Middle frontal gyrus (tissue), 1 donor: ENCODE data around the gene CCDC122.
"Not testable (repeated sequence)": the region's sequence is repeated elsewhere in the genome, so short reads cannot be mapped to it uniquely, and the experiment has no call there.

Experiments
- DNase-seq: peaks from one replicate; pipeline ENCODE4 v3.0.0-alpha.2; 2015; ENCODE audit warnings: low spot score; ENCODE audit errors: extremely low spot score

The CCDC122 gene

DNA sequence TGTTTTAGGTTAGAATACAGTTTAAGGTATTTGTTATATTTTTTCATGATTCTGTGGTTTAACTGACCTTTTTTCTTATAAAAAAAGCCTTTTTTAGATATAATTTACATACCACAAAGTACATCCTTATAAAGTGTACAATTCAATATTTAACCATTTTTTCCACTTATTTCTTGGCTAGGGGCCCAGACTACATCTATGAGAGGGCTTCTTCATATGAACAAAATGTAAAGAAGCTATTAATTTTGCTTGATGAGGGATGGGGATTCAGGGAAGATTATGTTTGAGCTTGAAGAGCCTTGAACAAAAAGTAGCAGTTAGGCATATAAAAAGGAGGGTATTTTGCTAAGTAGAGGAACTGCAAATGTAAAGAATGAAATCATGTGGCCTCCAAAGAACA is 2.2 kb downstream of the CCDC122 start:
- DNase-seq = no peak

DNA sequence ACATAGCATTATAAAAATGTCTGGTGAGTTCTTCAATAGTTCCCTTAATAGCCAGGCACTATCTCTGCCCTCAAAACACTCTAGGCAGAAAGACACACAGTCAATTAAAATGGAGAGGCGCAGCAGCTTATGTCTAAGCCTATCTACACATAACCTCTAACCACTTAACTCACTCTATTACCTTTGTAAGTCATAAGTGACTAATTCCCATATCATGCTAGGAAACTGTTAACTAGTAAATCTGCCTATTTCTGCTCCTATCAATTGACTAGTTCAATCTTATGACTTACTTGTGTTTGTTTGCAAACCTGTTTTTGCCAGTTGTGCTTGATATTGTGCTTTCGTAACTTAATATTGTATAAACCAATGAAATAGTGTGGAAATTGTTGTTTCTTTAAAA is 3.2 kb downstream of the CCDC122 start:
- no peak for DNase-seq

DNA sequence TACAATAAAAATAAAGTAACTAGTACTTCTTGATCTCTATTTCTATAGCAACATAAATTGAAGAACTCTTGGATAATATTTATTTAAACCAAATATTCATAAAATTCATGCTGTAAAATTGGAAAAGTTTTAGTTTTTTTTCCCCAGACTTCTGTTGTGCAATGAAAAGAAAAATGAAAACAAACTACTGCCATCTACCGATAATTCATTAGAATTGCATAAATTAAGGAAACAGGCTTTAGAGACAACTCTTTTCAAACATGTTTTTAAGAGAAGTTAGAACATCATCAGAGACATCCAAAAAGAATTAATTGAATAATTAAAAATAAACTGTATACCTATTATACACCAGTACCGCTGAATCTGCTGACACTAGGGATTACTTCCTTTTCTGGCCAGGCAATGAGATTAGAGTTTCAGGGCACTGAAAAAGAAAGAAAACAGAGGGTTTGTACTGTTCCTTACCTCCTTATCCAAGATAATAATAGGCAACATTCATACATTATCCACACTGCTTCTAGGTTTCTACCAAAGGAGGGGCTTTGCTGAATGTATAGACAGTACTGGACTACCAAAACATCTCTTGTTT is 4.9 kb downstream of the CCDC122 start:
- DNase-seq = no peak

DNA sequence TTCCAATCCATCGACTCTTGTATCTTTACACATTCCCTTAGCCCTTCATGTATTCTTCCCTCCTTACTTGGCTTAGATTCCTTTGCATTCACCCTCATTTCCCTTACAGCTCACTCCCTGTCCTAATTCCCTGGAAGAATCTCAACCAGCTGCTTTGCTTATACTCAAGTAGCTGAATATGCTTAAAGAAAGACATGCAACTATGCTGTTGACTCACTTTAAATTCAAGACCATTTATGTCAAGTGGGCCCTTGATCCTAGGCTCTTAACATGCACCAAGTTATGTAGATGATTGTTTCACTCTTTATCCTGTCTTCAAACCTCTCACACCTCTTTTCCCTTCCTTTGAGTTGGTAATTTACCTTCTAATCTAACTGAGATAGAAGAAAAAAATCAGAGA is 7.4 kb downstream of the CCDC122 start:
- no peak for DNase-seq

DNA sequence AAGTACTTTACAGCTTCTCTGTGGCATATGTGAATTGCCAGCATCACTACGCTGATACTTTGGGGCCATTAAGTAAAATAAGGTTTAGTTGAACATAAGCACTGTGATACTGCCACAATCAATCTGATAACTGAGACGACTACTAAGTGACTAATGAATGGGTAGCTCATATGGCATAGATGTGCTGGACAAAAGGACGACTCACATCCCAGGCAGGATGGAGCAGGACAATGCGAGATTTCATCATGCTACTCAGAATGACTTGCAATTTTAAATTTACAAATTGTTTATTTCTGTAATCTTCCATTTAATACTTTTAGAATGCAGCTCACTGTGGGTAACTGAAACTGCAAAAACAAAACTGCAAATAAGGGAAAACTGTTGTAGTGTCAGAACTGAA is 13.6 kb downstream of the CCDC122 start:
- DNase-seq = no peak

DNA sequence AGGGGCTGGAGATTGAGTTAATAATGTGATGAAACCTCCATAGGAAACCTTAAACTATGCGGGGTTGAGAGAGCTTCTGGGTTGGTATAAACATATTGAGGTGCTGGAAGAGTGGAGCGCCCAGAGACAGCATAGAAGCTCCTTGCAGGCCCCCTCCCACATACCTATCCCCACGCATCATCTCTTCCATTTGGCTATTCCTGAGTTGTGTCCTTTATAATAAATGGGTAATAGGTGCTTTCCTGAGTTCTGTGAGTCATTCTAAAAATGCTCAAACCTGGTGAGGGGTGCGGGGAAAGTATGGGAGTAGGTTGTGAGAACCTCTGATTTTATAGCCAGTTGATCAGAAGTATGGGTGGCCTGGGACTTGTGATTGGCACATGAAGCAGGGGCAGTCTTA is 14.6 kb downstream of the CCDC122 start:
- DNase-seq = no peak

DNA sequence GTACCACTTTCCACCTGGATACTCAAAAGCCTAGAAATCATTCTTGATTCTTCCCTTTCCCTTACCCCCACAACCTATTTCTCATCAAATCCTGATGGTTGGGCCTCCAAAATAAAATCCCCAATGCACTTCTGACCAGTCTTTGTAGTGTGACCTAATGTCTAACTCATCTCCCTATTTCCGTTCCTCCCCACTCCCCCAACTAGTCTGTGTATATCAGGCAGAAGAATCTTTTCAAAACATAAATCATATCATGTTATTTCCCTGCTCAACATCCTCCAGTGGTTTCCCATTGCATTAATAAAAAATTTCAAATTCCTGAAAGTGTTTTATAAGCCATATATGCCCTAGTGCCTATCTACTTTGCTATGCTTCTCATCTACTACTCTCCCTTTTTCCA is 17.7 kb downstream of the CCDC122 start:
- DNase-seq = no peak

DNA sequence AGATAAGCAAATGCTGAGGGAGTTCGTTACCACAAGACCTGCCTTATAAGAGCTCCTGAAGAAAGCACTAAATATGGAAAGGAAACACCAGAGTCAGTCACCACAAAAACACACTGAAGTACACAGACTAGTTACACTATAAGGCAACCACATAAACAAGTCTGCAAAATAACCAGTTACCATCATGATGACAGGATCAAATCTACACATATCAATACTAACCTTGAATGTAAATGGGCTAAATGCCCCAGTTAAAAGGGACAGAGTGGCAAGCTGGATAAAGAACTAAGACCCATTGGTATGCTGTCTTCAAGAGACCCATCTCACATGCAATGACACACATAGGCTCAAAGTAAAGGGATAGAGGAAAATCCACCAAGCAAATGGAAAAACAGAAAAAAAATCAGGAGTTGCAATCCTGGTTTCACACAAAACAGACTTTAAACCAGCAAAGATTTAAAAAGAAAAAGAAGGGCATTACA is 26.6 kb downstream of the CCDC122 start:
- no peak for DNase-seq

DNA sequence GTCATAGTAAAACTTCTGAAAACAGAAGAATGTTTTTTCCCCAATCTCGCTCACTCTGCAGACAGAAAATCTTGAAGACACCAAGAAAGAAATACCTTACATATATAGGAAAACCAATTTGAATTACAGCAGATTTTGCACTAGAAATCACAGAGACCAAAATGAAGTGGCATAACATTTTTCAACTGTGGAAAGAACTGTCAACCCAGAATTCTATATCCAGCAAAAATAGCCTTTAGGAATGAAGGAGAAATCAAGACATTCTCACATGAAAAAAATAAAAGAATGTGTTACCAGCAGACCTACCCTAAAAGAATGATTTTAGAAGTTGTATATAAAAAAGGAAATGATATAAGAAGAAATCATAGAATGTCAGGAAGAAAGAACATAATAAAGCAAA is 28.7 kb downstream of the CCDC122 start:
- DNase-seq = no peak

DNA sequence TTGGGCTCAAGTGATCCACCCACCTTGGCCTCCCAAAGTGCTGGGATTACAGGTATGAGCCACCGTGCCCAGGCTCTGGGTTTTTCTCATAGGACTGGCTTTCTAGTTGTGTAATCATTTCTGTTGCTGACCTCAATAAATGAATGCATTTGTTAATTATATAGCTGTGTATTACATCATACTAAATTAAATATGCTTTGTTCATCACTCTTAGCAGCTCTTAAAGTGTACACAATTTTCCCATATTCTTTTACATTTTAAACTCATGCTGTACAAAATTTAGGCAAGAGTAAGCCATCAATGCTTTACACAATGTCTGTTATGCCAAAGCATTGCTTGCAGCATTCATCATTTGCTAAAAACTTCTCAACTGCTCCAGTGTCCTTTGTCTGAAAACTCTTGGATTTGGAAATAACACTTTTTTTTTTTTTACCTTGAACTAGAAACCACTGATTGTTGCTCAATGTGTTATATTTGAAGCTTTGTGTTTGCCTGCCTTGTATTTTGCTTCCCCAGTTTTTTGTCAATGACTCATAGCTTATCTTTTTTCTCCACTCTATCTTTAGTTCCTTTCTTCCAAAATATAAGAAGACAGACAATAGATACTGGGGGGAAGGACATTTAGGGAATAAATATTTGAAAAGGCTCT is 31.4 kb downstream of the CCDC122 start:
- DNase-seq = no peak

DNA sequence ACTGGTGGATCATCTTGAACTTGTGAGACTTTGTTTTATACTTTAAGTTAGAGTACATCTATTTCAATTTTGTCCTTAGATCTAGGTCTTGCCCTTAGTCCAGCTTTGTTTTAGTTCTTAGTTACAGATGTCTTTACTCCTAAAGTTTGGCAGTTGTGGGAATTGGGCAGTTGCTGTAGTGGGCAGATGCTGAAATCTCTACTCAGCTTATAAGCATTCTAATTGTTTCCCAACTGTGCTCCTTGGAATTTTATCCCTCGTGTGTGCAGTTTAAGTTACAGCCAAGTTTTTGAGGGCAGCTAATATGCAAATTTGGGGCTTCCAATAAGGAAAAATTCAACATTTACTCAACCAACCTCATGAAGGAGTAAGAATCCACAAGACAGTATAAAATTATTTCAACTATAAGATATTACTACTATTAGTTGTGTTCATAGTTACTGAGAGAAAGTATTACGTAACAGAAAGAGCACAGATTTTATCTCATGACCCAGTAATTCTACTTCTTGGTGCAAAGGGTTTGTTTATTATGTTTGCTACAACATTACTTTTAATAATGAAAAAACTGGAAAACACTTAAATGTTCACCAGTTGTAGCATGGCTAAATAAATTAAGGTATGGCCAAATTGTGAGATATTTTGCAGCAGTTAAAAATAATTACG is 32.9 kb downstream of the CCDC122 start:
- no peak for DNase-seq

DNA sequence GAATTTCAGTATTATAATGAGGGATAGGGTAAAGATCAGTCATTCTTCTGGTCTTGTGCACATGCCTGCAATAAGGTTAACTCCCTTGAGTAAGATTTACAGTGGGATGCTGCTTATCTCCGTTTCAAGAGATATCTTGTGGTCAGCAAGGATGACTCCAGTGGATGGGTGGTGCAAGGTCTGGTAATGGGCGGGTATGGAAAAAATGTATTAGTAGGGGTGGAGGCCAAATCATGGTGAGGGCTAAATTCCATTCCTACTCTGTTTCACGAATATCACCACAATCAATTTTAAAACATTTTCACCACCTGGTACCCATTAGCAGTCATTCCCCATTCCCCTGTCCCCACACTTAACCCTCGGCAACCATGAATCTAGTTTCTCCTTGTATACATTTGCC is 40.6 kb downstream of the CCDC122 start:
- no peak for DNase-seq

DNA sequence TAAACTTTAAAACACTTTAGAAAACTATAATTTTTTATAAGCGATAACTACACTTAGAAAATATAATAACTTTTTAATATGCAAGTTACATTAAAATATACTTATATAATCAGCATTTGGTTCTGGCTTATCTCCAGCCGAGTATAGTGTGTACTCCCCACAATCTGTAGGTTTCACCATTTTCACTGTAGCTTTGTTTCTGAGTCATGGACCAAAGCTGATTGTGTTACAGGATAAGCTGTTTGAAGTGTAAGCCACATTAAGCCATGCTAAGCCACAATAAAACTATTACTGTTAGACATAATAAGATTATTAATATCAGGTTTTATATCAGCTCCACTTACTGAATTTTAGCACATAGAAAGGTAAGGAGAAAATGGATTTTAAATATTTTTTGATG is 43.8 kb downstream of the CCDC122 start:
- DNase-seq = no peak

DNA sequence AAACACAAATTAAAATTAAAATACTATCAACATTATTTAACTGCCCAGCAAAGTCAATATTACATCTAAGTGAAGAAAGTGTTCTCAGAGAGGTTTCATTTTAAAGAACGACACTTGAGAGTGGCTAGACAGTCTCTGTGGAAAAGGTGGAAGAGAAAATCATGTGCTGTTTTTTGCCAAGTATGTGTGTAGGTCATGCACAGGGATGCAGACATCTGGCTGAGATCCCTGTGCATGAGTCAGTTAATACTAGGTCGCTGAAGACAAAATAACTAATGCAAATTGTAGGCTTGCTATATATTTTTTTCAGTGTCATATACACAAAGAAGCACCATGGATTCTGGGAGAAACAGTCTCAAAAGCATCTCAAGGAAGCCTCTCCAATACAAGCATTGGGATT is 48.5 kb downstream of the CCDC122 start:
- DNase-seq = no peak

DNA sequence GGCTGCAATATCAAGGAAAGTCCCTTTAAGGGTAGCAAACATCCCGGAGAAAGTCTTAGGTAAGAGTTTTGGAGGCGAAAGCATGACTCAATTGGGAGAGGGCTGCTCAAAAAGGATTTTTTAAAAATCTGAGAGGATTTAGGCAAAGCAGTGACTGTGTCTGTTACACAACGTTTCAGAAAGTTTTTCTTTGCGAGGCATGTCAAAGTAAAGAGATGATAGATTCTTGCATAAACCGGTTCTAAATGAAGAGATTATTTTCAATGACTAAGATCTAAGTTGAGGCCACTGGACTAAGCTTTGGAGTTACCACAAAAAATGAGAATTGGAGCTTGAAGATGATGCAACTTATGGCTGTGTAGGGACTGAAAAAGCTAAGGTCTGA is 49.1 kb downstream of the CCDC122 start:
- DNase-seq = no peak

DNA sequence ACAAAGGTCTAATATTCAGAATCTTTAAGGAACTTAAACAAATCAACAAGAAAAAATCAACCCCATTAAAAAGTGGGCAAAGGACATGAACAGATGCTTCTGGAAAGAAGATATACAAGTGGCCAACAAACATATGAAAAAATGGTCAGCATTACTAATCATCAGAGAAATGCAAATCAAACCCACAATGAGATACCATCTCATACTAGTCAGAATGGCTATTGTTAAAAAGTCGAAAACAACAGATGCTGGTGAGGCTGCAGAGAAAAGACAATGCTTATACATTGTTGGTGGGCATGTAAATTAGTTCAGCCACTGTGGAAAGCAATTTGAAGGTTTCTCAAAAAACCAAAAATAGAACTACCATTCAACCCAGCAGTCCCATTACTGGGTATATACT is 54.9 kb downstream of the CCDC122 start:
- not testable (repeated sequence) for DNase-seq

DNA sequence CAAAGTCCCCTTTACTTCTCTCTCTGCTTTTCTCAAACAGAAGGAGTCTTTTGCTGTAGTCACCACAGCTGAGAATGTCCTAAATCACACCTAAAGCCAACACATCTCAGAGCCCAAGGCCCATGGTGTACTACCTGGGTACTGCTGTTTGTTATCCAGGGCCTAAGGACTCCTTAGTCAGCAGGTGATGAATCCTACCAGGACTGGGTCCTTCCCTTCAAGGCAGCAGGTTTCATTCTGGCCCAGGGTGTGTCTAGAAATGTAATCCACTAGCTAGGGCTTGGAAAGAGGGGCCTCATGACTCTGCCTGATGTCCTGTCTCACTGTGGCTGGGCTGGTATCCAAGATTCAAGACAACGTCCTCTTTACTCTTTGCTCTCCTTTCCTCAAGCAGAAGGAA is 56.6 kb downstream of the CCDC122 start:
- no peak for DNase-seq

DNA sequence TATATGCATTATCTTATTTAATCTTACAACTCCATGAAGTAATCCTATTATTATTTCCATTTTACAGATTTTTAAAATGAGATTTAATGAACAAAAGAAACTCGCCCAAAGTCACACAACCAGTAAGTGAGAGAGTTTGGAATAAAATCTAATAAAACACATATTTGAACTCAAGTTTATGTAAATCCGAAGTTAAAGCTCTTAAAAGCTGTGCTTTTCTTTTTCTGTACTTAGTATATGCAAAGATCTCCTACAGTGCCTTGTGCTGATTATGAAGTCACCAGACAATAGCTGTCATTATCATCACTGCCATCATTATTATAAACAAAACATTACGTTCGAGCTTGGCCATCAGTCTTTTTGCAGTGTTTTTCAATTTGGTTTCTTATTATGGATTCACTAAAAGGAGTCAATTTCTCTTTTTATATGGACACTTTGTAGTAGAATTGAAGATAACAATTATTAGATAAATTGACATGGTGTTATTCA is 63.1 kb downstream of the CCDC122 start:
- DNase-seq = no peak

DNA sequence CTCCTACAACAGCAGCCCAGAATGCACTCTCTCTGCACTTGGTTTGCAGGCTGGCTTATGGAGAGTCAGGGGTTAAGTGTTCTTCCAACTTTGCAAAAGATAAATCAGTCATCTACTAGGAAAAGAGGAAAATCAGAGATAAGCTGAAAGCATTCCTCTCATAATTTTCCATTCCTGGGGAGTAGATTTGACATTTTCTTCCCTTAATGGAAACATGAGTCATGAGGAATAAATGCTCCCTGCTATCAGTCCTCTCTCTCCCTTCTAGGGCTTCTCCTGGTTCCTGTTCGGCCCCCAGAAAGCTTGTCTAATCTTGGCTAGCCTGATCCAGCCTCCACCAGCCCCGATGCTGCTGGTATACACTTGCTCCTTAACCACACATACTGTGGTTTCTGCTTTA is 64.3 kb downstream of the CCDC122 start:
- DNase-seq = no peak

DNA sequence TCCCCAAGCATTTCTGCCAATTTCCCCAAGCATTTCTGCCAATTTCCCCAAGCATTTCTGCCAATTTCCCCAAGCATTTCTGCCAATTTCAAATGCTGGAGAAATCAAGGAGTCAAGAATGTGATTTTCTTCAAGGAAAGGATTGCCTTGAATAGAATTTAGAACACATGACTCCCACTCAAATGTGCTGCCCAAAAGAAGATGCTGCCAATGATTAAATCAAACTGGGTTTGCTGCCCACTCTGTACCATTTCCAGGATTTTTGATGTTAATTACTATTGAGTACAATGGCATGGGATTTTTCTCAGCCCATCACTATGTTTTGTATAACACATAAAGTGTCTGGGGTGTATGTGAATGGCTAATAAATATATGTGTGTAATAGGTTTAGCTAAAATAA is 70.9 kb downstream of the CCDC122 start:
- no peak for DNase-seq

DNA sequence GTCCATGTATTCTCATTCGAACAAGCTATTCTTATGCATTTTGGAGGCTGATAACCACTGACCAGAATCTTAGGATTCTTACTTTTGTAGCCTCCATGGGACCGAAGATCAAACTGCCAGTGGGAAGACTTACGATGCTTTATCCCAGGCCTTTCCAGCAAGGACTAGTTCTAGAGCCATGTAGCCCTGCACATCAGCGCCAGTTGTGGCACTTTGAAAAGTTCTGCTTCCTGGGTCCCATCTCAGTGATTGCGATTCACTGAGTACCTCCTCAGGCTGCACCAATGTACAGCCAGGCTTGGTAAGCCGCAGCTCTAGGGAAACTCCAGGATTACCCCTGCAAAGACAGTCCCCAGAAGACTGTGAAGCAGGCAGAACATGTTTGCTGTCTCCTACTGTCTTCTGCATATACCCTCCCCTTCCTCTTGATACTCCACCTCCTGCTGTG is 73.8 kb downstream of the CCDC122 start:
- DNase-seq = no peak

DNA sequence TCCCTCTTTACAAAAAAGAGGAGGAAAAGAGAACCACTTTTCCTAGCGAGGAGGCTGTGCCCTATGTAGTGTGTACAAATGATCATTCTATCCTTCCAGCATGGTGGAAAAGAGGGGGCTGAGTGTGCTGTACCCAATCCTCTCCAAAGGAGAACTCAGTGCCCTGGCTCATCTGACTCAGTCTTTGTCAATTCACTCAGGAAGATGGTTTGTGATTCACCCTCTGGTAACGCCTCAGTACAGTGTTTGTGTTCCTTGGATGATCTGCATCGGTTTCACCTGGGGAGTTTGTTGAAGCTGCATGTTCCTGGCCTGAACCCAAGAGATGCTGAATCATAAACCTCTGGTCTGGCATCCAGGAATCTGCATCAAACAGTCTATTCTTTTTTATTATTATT is 74.5 kb downstream of the CCDC122 start:
- DNase-seq = peak; percentile 27
